IPS-NIHi7 (cell line): Measurements from ENCODE around the gene TICAM2.

Experiments used
- DNase-seq: peaks from one replicate; pipeline ENCODE4 v3.0.0; 2012; ENCODE audit warnings: mixed read lengths; ENCODE audit errors: extremely low spot score

TICAM2 gene

DNA sequence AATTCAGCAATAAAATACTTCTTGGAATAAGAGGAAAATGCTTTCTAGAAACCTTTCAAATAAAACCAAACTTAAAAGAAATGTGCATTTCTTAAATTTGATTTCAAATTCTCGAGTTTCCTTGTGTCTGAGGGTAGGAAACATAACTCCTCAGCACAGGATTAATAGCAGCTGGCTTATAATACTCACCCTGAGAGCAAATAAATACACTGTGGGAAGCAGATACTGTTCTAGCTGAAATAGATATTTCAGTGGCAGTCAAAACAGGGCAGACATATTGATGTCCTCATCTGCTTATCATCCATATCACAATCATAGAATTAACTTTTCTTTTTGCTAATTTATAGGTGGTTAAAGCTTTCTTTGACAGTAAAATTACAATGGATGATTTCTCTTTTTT, 33.6 kb downstream of the TICAM2 start:
- DNase-seq, result no peak

DNA sequence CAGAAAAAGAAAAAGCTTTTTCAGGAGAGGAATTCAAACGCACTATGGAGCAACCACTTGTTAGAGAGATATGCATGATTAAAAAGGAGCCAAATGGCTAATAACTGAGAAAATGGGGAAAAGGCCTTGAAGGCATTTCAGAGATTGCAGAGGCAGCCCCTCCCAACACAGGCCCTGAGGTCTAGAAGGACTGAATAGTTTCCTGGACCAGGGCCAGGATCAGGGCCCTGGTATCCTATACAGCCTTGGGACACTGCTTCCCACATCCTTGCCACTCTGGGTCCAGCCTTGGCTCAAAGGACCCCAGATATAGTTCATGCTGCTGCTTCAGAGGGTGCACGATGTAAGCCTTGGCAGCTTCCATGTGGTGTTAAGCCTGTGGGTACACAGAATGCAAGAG, 37.0 kb downstream of the TICAM2 start:
- DNase-seq, result no peak

DNA sequence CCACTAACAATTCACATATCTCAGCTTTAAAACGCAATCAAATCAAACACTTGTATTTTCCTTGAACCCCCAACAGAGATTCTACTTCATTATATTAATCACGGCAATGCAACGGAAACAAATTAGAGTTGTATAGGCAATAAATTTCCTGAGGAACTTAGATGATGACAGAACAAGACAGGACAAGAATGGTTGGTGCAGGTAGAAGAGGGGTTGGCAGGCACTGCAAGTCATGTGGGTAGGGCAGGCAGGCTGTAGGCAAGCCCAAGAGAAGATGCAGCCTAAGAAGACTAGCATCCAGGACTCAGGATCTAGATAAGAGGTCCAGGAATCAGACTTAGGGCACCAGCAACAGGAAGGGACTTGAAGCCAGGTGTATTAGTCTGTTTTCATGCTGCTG, 41.1 kb downstream of the TICAM2 start:
- no peak for DNase-seq

DNA sequence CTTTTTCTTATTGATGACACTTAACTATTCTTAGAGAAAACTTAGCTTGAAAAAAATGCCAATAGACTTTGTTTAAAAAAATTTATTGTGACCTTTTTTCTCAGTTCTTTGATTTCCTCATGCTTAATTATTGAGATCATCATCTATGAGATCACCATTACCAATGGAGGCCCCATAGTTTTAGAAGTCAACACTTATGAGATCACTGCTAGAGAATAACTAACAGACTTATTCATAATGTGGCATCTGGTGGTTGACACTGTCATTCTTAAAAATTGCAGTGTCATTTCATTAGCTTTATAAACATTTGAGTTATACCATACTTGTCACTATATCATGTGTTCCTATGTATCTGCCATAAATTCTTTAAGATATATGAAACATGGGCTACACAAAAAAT, 42.8 kb downstream of the TICAM2 start:
- DNase-seq, result no peak

DNA sequence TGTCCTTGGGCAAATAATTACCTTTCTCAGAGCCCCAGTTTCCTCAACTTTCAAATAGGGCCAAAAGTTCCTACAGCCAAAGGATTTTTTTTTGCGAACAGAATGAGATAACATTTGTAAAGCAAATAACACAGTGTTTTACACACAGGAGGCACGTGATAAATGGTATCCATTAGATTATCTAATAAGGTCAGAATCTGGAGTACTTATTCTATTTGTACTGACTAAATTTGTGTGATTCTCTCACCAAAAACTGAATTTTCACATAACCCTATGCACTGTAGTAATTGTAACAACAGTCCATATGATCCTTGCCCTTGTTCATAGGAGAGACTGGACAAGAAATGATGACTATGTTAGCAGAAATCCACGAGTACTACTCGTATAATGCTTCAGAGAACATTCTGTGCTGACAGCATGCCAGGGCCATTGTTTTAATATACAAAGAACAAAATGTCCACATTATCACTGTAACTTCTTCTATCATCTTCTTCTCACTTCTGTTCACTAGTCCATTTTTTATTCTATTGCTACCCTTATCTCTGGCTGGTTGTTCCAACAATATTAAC, 43.8 kb downstream of the TICAM2 start:
- DNase-seq, result no peak

DNA sequence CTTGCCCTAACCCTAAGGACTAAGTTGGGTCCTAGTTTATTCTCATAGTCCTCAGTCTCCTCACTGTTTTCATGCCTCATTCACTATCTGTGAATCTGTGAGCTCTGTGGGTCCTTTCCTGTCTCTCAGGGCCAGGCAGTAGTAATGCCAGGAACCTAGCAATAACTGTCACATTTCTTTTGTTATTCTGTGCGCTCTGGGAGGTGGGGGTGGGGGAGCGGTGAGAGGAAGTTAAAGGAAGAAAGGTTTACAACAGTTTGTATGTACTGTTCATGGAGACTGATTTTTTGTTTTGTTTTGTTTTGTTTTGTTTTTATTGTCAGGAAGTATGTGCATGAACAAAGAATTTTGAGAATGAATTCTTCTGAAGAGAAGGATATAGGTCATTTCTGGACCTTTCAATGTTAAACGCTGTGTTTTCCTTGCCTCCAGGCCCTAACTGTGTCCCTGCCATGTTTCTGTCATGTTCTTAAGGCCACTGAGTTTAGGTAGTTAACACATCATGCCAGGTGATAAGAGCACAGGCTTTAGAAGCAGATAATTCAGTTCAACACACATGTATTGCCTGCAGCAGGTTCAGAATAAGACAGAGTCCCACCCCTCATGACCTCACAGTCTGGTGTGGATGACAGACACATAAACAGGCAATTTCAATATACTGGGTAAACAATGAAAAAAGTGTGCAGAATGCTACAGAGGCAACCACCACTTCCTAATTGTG, 44.5 kb downstream of the TICAM2 start:
- no peak for DNase-seq

DNA sequence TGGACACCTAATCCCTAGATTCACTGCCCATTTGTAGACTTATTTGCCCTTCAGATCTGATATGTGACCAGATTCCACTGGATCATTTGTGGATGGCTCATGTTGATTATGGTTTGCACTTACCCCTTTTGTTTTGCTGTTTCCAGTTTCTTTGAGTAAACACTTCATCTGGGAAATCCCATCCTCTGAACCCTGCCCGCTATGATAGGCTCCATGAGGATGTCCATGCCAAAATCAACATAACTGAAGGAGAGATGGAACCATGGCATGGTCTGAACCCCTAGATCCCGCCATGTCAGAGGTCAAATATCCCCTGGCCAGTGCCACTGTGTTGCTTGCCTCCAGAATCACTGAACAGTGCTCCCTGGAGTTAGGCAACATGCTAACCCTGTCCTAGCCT, 46.0 kb downstream of the TICAM2 start:
- no peak for DNase-seq

DNA sequence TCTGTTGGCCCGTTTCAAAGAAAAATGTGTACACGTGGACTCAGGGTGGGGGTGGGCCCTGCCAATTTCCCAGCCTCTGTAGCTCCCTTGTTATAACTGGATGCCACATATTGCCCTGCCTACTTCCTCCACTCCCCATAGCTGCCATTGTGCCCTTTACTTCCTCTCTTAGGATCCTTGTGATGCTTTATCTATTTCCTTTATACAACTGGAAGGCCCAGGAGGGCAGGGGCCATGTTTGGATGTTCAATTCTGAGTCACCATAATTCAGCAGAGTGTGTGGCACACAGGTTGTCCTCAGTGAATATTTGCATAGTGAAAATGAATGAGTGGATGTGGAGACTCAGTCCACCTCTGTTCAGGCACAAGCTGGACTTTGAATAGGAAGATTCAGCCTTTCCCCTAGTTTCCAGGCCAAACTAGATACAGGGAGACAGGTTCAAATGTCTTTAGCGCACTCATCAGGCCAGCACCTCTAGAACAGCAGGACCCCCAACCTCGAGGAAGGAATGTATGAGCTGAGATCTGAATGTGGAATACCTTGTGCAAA, 47.1 kb downstream of the TICAM2 start:
- no peak for DNase-seq

DNA sequence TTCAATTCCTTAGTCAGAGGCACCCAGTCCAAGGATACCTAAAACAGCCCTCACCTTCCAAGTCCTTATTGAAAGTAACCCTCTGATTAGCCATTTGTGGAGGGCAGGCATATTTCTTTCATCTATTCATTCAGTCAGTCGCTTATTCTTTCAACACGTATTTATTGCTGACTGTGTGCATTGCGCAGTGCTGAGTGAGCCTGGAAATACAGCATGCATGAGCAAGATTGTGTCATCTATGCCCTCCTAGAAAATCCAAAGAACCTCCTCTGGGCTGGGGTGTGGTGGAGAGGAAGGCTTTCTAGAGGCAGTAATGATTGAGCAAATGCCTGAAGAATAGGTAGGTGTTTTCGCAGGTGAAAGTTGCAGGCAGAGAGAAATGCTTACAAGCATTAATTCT, 49.2 kb downstream of the TICAM2 start:
- no peak for DNase-seq

DNA sequence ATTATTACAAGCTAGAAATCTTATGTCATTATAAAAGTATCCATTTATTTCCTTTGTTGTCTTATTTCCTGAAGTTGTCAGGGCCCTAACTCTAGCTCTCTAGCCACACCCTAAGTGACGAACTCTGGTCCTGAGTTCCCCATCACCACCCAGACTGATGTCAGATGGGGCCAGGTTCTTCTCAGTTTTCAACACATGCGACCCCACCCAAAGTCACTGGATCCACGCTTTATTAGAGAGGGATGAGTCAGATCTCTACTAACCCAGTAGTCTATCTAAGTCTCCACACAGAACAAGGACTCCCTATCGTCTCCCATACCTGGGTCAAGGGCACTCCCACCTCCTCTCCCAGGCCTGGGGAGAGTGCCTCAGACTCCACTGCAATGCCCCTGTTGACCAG, 50.9 kb downstream of the TICAM2 start:
- DNase-seq, result no peak

DNA sequence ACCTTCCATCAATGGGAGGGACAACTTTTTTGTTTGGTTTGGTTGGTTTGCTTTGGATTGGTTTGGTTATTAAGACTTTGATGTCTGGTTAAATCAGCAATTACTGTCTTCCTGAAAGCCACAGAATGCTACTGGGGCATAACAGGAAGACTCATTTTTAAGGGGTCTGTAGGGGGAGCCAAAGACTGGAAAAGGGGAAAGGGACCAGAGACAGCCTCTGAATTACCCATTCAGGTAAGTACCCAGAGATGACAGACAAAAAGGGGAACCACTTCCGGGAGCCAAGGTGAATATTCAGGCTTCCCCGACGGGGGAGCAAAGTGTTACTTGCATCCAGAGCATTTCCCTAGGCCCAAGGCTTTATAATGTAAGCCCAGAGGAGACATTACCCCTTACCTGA, 53.1 kb downstream of the TICAM2 start:
- DNase-seq, result peak; percentile 74

DNA sequence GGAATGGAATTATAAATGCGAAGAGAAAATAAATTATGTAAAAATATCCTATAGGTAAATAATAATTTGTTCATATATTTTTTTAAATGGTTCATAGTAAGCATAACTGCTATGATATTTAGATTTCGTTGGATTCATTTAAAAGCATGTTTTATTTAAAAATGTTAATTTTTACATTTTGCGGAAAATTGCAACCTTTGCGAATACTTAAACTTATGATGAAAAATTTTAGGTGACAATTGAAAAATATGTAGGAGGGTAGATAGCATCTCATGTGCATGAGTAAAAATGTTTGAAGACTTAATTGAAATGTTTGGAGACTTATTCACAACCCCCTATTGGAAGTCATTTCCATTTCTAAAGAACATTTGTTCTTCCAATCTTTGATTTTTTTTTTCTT, 53.6 kb downstream of the TICAM2 start:
- DNase-seq, result no peak

DNA sequence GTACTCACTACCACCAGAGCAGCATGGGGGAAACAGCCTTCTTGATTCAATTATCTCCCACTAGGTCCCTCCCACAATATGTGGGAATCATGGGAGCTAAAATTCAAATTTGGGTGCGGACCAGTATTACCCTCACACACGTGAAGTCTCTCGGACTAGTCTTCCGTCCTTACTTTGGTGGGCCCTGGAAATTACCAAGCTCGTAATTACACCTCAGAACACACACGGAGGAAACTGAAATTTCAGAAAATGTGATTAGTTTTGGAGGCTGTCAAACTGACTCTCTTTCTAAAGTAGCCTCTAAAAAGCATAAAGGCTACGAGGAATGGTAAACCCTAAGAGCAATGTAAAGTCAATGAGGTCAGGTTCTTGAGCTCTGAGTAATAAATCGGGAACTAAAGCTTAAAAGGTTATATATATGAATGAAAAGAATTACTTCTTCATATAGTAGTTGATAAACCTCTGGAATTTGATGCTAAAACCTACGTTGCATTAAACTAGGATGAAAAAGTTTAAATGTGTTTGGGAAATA, 56.9 kb downstream of the TICAM2 start:
- DNase-seq, result no peak

DNA sequence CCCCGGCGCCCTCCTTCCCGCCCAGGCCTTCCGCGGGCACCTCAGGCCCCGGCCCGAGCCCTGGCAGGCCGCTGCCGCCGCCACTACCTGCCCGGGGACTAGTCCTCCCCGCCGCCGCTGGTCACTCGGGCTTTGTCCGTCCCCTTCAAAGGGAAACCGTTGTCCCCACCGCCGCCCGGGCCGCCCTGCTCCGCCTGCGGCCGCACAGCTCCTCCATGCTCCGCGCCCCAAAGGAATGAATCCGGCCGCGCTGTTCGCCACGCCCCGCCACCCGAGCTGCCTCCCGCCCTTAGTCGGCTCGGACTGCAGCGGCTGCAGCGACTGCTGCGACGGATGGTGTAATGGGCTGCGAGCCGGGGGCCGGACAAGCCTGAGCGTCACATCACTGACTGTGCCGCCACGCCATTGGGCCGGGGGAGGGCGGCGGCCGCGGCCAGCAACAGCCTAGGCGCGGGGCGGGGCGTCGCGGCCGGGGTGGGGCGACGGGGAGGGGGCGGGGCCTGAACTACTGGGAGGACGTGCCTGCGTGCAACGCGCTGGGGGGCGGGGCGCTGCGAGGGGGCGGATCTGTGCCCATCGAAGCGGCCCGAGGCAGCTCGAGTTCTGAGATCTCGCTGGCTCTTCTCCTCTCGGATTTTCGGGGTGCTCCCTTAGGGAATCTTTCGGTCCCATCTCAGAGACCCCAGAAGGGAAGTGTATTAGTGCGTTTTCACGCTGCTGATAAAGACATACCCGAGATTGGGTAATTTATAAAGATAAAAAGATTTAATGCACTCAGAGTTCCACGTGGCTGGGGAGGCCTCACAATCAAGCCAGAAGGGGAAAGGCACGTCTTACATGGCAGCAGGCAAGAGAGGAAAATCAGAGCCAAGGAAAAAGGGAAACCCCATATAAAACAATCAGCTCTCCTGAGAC, 57.6 kb downstream of the TICAM2 start, which contains the start of gene FEM1C:
TSS of gene FEM1C (minus strand) at position 340 of the 915 bp plus-strand sequence. CDS start 1,282 bp downstream, outside the sequence.
- peak; percentile 98 for DNase-seq

DNA sequence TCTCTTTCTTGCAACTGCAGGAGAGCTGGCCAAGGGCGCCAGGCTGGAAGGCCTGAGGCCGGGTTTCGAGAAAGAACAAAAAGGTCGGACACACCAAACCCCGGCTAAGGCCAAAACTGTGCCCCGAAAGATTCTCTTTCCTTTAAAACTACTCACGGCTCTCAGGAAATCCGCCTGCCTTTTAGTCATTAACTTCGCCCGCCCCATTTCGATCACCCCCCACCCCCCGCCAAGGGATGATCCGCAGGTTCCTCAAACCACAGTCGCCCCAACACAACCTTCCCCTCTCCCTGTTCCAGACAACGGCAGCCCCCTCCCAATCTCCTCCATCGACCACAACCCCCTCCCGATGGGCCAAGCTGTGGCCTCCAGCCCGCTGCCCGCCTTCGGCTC, 58.2 kb downstream of the TICAM2 start:
- no peak for DNase-seq

DNA sequence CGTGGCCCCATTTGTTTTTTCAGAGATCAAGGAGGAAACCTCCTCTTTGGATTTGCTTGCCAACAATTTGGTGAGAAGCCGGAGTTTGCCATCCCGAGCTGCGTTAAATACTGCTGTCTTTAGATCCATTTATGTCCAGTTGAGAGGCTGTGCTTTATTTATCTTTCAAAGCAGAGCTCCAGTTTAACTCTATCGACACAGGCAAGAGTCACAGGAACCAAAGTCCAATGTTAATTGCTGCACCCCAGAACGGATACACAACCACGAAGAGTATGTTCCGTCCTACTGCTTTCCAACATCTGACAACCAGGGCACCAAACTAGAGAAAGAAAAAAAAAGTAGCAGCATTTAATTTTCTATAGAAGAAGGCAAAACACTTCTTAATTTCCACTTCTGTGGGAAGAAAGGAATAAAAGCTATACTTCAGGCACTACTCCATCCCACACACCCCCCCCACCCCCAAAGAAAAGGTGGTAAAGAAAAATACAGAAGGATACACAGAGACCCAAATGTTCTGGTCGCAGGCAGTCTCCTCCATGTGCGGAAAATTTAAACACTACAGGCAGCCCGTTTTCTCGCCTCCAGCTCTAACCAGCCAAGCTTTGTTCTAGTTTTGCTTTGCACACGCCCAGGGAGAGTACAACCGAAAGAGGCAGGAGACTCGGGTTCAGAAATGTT, 58.8 kb downstream of the TICAM2 start:
- DNase-seq, result peak; percentile 18

DNA sequence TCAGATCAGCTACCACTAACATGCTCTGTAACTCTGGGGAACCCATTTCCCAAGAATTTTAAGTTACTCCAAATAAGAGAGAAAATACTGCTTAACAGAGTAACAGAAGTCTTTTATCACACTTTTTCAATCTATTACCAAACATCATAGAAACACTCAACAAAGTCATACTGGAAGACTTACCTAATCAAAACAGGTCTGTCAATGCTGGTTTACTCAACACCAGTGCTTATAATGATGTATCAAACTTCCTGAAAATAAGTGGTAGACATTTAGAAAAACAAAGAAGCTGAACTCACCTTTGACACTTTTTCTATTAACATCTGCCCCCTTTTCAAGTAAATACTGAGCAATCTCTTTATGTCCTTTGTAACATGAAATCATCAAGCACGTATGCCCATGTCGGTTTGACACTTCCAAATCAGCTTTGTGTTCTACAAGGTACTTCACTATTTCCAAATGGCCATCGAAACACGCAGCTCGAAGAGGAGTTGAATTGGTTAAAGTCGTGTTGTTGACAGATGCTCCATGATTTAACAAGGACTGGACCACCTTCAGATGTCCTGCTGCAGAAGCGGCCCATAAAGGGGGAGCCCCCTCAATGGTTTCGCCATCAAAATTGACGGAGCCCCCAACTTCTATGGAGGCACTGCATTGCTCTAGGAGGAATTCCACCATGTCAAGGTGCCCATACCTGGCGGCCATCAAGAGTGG, 59.5 kb downstream of the TICAM2 start:
- no peak for DNase-seq

DNA sequence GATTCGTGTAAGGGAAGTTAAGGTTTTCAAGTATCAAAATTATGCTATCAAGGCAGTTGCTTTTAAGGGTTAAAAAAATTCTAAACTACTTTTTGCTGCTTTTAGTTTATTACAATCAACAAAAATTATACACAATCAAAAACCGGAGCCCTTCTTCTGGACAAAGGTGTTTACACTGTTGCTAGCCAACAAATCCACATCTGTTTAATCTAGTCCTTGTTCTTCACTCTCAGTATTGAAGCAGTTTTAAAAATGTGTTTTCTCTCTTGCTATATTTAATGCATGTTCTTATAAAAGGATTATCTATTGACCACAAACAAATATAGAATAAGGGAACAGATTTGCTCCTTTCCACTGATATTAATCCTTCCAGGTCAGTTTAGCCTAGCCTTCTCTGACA, 60.2 kb downstream of the TICAM2 start:
- no peak for DNase-seq

DNA sequence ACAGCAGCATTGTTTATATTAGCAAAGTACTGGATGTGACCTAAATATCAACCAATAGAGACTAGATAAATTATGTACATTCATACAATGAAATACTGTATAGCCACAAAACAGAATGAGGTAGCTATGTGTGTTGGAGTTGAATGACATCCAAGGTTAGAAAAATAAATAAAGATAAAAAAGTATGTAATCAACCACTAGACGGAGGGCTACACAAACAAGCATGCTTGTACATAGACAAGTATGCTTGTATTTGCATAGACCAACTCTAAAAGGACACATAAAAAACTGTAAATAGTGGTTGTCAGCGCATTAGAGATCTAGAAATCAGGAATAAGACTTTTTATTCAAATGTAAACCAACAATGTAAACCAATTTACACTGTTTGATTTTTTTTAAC, 60.7 kb downstream of the TICAM2 start:
- no peak for DNase-seq

DNA sequence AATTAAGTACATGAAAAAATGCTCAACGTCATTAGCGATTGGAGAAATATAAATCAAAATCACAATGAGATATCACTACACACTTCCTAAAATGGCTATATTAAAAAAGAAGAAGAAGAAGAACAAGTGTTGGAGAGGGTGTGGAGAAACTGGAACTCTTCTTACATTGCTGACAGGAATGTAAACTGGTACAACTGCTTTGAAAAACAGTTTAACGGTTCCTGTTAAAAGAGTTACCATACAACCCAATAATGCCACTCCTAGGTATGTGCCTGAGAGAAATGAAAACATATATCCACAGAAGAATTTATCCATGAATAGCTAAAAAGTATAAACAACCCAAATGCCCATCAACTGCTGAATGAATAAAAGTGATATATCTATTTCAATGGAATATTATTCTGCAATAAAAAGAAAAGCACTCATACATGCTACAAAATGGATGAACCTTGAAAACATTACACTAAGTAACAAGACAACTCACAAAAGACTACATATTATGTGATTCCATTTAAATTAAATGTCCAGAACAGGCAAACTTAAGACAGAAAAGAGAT, 66.7 kb downstream of the TICAM2 start:
- DNase-seq, result no peak

DNA sequence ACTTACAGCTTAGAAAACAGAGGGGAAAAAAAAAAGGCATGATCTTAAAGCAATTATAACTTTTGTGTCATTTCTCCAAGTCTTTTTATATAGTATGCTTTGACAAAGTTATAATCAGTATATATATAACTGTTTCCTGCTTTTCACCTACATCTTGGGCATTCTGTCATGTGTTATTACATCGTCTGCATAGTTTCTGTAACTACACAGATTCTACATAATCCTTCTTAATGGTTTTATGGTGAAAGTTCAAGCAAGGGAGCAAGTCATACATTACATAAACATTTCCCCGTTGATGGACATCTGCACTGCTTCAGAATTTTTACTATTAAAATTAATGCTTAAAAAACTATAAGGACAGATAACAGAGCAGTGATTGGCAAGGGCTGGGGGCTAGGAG, 69.8 kb downstream of the TICAM2 start:
- DNase-seq, result no peak
